Astrocyte (in vitro differentiated cells and primary cell): ENCODE results near the gene CADM1. TPM values are rescaled to one million over a fixed set of nuclear protein-coding genes. Genes with fewer than 3 reads are reported as not detected.

Experiments
- DNase-seq: peaks from one replicate; pipeline ENCODE4 v3.0.0-alpha.2; 2010; ENCODE audit warnings: low read depth
- FAIRE-seq: peaks from 2 replicates; lab custom pipeline; 2011; peaks lifted over from hg19 to GRCh38; lab: Jason Lieb, UNC
- H2AFZ ChIP-seq: 2 replicates; pipeline ENCODE4 v1.6.0; 2012; ENCODE audit warnings: low read depth, low read length, inconsistent platforms
- H3K27ac ChIP-seq: 2 replicates; pipeline ENCODE4 v1.5.1; 2011; ENCODE audit warnings: low read depth, low read length, inconsistent platforms
- H3K27me3 ChIP-seq: 2 replicates; pipeline ENCODE4 v1.6.0; 2011; ENCODE audit warnings: low read length, inconsistent platforms; ENCODE audit not compliant: insufficient read depth
- H3K36me3 ChIP-seq: 2 replicates; pipeline ENCODE4 v1.5.1; 2011; ENCODE audit warnings: low read length, inconsistent platforms; ENCODE audit not compliant: insufficient read depth
- H3K4me1 ChIP-seq: 2 replicates; pipeline ENCODE4 v1.5.1; 2011; ENCODE audit warnings: low read length, inconsistent platforms; ENCODE audit not compliant: insufficient read depth
- H3K4me2 ChIP-seq: 2 replicates; pipeline ENCODE4 v1.6.0; 2012; ENCODE audit warnings: low read length, inconsistent platforms
- H3K4me3 ChIP-seq: 2 replicates; pipeline ENCODE4 v1.5.1; 2011; ENCODE audit warnings: low read depth, mild to moderate bottlenecking, low read length, inconsistent platforms; ENCODE audit not compliant: insufficient read depth
- H3K79me2 ChIP-seq: 2 replicates; pipeline ENCODE4 v1.6.0; 2012; ENCODE audit warnings: mild to moderate bottlenecking, low read length, inconsistent platforms; ENCODE audit not compliant: insufficient read depth
- H3K9ac ChIP-seq: 2 replicates; pipeline ENCODE4 v1.6.0; 2012; ENCODE audit warnings: mild to moderate bottlenecking, low read length, inconsistent platforms
- H3K9me3 ChIP-seq: 2 replicates; pipeline ENCODE4 v1.5.1; 2012; ENCODE audit warnings: low read depth, mild to moderate bottlenecking, low read length, inconsistent platforms; ENCODE audit not compliant: insufficient read depth
- H4K20me1 ChIP-seq: 2 replicates; pipeline ENCODE4 v1.6.0; 2012; ENCODE audit warnings: low read length, inconsistent platforms; ENCODE audit not compliant: insufficient read depth
- H3K27ac Mint-ChIP-seq: one replicate; pipeline ENCODE4 v1.8.0; 2021; ENCODE audit warnings: mild to moderate bottlenecking, mixed read lengths; ENCODE audit not compliant: unreplicated experiment
- H3K27me3 Mint-ChIP-seq: one replicate; pipeline ENCODE4 v1.8.0; 2021; ENCODE audit warnings: low read depth, mixed read lengths; ENCODE audit not compliant: unreplicated experiment
- H3K36me3 Mint-ChIP-seq: one replicate; pipeline ENCODE4 v1.8.0; 2021; ENCODE audit warnings: low read depth, mixed read lengths; ENCODE audit not compliant: unreplicated experiment
- H3K4me1 Mint-ChIP-seq: one replicate; pipeline ENCODE4 v1.8.0; 2021; ENCODE audit warnings: low read depth, mixed read lengths; ENCODE audit not compliant: unreplicated experiment
- H3K4me3 Mint-ChIP-seq: one replicate; pipeline ENCODE4 v1.8.0; 2021; ENCODE audit warnings: mild to moderate bottlenecking, moderate library complexity, mixed read lengths; ENCODE audit not compliant: unreplicated experiment
- H3K9me3 Mint-ChIP-seq: one replicate; pipeline ENCODE4 v1.8.0; 2021; ENCODE audit warnings: mild to moderate bottlenecking, mixed read lengths; ENCODE audit not compliant: unreplicated experiment
- EZH2 ChIP-seq: IDR thresholded peaks from 2 replicates; pipeline ENCODE4 v1.6.1; 2012; ENCODE audit warnings: mild to moderate bottlenecking, low read length, inconsistent platforms; ENCODE audit not compliant: insufficient read depth
- total RNA-seq: library from RNA; stranded (reverse); gene quantifications from 2 replicates; pipeline ENCODE4 v1.2.1, GENCODE V29; 2021
- TF ChIP-seq, protein P1 (sequence below): IDR thresholded peaks from 2 replicates; pipeline ENCODE4 v1.5.1; 2011; ENCODE audit warnings: low read depth, mild to moderate bottlenecking, inconsistent platforms, low read length, moderate library complexity; ENCODE audit not compliant: insufficient read depth

CADM1 gene
- total RNA-seq, 1 donor from 2014 or later: 414 TPM

DNA sequence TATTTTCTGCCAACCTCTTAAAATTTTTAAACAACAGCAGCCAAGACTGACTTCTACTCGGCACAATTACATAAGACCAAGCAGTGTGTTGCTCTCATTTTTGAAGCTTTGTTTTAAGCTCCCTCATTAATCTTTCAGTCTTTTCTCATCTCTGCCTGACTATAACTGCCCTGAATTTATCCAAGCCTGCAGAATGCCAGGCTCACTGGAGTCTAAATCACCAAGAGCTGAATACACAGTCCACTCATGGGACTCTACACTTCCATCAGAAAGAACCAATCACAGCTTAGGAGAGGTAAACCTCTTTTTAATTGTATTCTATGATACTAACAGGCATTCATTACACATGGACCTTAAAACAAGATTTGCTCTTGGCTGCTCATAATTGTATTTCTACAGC lies 178.7 kb downstream of the CADM1 start:
- TF ChIP-seq EZH2: no peak
- TF ChIP-seq, protein P1, sequence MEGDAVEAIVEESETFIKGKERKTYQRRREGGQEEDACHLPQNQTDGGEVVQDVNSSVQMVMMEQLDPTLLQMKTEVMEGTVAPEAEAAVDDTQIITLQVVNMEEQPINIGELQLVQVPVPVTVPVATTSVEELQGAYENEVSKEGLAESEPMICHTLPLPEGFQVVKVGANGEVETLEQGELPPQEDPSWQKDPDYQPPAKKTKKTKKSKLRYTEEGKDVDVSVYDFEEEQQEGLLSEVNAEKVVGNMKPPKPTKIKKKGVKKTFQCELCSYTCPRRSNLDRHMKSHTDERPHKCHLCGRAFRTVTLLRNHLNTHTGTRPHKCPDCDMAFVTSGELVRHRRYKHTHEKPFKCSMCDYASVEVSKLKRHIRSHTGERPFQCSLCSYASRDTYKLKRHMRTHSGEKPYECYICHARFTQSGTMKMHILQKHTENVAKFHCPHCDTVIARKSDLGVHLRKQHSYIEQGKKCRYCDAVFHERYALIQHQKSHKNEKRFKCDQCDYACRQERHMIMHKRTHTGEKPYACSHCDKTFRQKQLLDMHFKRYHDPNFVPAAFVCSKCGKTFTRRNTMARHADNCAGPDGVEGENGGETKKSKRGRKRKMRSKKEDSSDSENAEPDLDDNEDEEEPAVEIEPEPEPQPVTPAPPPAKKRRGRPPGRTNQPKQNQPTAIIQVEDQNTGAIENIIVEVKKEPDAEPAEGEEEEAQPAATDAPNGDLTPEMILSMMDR: no peak
- H3K4me2 ChIP-seq: no peak overlapping the region

DNA sequence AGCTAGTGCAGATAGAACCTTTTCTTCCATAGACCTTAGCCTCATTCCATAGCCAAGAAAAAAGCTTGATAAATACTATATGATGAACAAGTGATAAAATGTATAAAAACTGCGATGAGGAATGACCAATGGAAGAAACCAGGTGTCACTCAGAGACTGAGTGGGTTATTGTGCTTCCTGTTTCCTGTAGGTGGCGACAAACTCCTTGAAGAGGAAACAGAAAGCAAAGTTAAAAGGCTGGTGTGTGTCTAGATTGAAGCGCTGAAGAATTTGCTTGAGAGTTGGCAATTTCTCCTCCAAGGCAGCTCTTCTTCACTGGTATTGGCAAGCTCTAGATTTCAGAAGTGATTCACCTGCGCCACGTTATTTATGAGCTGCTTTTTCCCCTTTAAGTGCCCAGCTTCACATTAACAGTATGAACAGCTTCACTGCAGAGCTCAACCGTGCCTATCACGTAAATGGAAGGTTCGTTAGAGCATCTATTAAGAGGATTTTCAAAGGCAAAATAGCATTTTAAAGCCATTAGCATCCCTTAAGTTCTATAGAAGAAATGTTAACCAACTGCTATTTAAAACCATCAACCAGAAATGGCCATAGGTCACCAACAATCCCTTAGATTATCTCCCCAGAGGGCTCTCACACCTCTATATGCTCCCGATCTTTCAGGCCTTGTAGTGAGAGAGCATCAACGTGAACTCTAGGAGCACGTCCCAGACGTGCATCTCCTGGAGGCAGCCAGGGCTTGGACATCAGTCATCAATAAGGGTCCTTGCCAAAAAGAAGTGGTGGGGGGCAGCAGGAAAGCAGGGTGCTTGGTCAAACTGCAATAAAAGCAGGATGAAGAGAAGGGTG lies 179.4 kb downstream of the CADM1 start:
- Mint-ChIP-seq H3K27ac (no peak overlapping the region), H3K36me3 (peaks cover 14% of the 10 kb centered on the region), H3K27me3 (no peaks in the 10 kb centered on the region), H3K9me3 (no peaks in the 10 kb centered on the region), H3K4me1 (peaks cover 30% of the 10 kb centered on the region), H3K4me3 (no peak overlapping the region)
- DNase-seq (peak; percentile 66), FAIRE-seq (peak; percentile 70)
- Histone ChIP-seq H3K4me3 (no peak overlapping the region), H2AFZ (no peak overlapping the region), H4K20me1 (no peaks in the 10 kb centered on the region), H3K79me2 (no peaks in the 10 kb centered on the region), H3K4me2 (peak overlapping the region; percentile 47), H3K36me3 (no peaks in the 10 kb centered on the region), H3K27ac (no peak overlapping the region), H3K4me1 (no peaks in the 10 kb centered on the region), H3K9ac (no peak overlapping the region), H3K9me3 (no peaks in the 10 kb centered on the region), H3K27me3 (no peaks in the 10 kb centered on the region)
- TF ChIP-seq, protein P1: peak; percentile 92
- TF ChIP-seq EZH2: no peak

More for the DNA sequence above, 178.7 kb downstream of the CADM1 start:
- Histone ChIP-seq H3K36me3 (no peaks in the 10 kb centered on the region), H3K9me3 (no peaks in the 10 kb centered on the region), H3K27ac (no peak overlapping the region), H3K4me1 (no peaks in the 10 kb centered on the region), H3K9ac (no peak overlapping the region), H3K79me2 (no peaks in the 10 kb centered on the region), H4K20me1 (no peaks in the 10 kb centered on the region), H3K4me3 (no peak overlapping the region), H2AFZ (no peak overlapping the region), H3K27me3 (no peaks in the 10 kb centered on the region)
- peaks cover 28% of the 10 kb centered on the region for H3K4me1 Mint-ChIP-seq
- peaks cover 15% of the 10 kb centered on the region for H3K36me3 Mint-ChIP-seq
- H3K4me3 Mint-ChIP-seq: no peak overlapping the region
- DNase-seq (no peak), FAIRE-seq (no peak)
- no peaks in the 10 kb centered on the region for H3K9me3 Mint-ChIP-seq
- no peaks in the 10 kb centered on the region for H3K27me3 Mint-ChIP-seq
- no peak overlapping the region for H3K27ac Mint-ChIP-seq
